8988T (cell line): Measurements from ENCODE around the gene SYT14.

ENCODE experiments used
- DNase-seq: peaks from one replicate; pipeline ENCODE4 v3.0.0; 2011

SYT14 gene

GRCh38 chr1:210214573-210215409 lies 276.8 kb downstream of the SYT14 start:
- no peak for DNase-seq

DNA sequence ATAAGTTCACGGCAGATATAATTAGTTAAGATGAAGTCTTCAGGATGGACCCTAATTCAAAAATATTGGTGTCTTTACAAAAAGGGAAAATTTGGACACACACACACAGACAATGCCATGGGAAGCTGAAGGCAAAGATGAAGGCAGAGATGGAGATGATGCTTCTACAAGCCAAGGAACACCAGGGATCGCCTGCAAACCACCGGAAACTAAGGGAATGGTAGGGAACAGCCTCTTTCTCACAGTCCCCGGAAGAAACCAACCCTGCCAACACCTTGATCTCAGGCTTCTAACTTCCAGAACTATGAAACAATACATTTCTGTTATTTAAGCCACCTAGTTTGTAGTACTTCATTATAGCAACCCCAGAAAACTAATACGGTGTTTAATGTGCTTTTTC lies 279.5 kb downstream of the SYT14 start:
- no peak for DNase-seq

DNA sequence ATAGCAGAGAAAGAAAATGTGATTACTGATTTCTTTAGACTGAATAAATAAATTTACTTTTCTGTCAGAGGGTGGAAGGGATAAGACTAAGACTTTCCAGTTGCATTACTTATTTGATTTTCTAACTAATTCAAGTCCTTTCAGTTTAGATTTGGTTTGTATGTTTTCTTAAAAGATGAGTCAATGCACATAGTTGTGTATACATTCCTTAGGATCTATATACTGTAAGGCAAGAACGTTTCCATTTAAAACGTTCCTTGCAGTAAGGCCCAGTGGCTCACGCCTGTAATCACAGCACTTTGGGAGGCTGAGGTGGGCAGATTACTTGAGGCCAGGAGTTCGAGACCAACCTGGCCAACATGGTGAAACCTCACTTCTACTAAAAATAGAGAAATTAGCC lies 280.0 kb downstream of the SYT14 start:
- DNase-seq, result no peak
